ENCODE measurements around the gene PLA2G2D. TPM values are rescaled to one million over a fixed set of nuclear protein-coding genes. Genes with fewer than 3 reads are reported as not detected.

The PLA2G2D gene, protein sequence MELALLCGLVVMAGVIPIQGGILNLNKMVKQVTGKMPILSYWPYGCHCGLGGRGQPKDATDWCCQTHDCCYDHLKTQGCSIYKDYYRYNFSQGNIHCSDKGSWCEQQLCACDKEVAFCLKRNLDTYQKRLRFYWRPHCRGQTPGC
- total RNA-seq (2022; extraction: Qiagen RNA extraction; ENCODE audit: low read depth): not detected in 5 replicates

GRCh38 chr1:20119347-20119746, at the start of gene PLA2G2D:
Gene PLA2G2D (minus strand): TSS chr1:20119536. CDS start chr1:20119498, 38 bp downstream.

GRCh38 chr1:20138961-20139550, 19.7 kb upstream of the PLA2G2D start, which contains the start of gene PLA2G2F:
Gene PLA2G2F (plus strand): TSS chr1:20139323. CDS start chr1:20139428, 105 bp downstream.

DNA sequence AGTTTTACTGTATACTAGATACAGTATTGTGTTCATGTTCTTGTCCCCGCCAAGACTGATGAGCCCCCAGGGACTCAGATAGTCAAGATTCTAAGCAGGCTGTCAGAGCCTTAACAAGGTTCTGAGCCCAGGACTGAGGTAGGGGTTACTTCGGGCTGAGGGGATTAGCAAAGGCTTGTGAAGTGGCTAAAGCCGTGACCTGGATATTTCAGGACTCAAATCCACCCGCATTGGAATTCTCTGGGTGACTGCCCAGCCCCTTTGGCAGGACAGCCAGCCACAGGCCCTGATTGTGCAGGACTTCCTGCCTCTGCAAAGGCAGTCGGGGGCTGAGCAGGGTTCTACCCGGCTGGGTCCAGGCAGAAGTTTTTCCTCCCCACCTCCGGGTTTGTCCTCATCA, 49.5 kb downstream of the PLA2G2D start, which contains the start of gene PLA2G5:
Gene PLA2G5, plus strand, starts transcription at position 321 of the 400 bp plus-strand sequence. CDS start 14,637 bp downstream, outside the sequence.

Other genes starting within 250 kb of the PLA2G2D start
- gene OTUD3, start 237.1 kb downstream of the PLA2G2D start, total RNA-seq (2022; extraction: Qiagen RNA extraction; ENCODE audit: low read depth): 2.6 to 4.0 TPM (median 2.7 TPM) in 5 replicates
- gene PLA2G2E, start 195.9 kb downstream of the PLA2G2D start, total RNA-seq (2022; extraction: Qiagen RNA extraction; ENCODE audit: low read depth): not detected in 5 replicates
- gene PLA2G2A, start 139.9 kb downstream of the PLA2G2D start, total RNA-seq (2022; extraction: Qiagen RNA extraction; ENCODE audit: low read depth): not detected in 5 replicates
- not detected in 5 replicates for gene PLA2G5, start 49.3 kb downstream of the PLA2G2D start, total RNA-seq (2022; extraction: Qiagen RNA extraction; ENCODE audit: low read depth)
- not detected in 5 replicates for gene PLA2G2F, start 19.8 kb upstream of the PLA2G2D start, total RNA-seq (2022; extraction: Qiagen RNA extraction; ENCODE audit: low read depth)
- not detected in 5 replicates for gene UBXN10, start 66.6 kb upstream of the PLA2G2D start, total RNA-seq (2022; extraction: Qiagen RNA extraction; ENCODE audit: low read depth)
- gene PLA2G2C, start 67.0 kb upstream of the PLA2G2D start, total RNA-seq (2022; extraction: Qiagen RNA extraction; ENCODE audit: low read depth): not detected in 5 replicates
- gene VWA5B1, start 171.3 kb upstream of the PLA2G2D start, total RNA-seq (2022; extraction: Qiagen RNA extraction; ENCODE audit: low read depth): not detected in 5 replicates

Measured in A549 treated with RU486 at 1 μM for 4 hours (cell line).